ENCODE results near the gene ELL2. TPM values are rescaled to one million over a fixed set of nuclear protein-coding genes. Genes with fewer than 3 reads are reported as not detected.

The ELL2 gene
- total RNA-seq, 6 experiments from 2014 or later, result 74.3 to 96.4 (median 84.5) TPM

DNA sequence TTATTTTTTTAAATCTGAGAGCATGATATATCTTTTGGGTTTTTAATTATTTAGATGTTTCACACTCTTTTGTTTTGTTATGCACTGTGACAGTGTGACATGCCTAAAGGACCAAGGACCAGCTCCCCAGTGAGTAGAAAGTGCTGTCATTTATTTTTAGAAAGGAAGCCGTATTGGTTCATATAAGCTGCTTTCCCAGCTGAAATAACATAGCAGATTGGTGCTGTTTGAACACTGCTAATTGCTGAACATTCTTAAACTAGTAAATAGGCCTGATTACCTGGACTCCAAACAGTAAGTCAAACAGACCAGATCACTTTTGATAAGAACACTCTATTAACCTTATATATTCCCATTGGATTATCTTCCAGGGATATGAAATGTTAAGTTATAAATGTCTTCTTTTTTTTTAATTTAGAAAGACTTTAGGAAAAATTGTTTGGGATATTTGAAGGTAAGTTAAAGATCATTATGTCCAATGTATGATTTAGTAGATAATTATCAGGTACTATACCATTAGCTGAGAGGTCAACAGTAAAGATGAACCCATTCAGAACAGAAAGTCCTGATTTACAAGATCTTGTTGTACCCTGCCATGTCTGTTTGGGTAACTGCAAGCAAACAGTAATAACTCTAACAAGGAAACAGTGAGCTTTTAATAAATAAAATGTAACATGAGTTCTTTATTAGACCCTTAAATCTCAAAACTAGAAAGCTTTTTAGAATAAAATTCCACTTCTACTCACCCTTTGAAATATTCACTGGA is 27.8 kb upstream of the ELL2 start:
- peak overlapping the region; percentile 36 to 82 (median 68) for H3K27ac ChIP-seq
- H3K27me3 ChIP-seq, result no peaks in the 10 kb centered on the region
- H3K9me3 ChIP-seq, result no peaks in the 10 kb centered on the region
- peaks cover 0 to 51% (median 8%) of the 10 kb centered on the region in 4 donors for H3K4me1 ChIP-seq
- no peak for TF ChIP-seq CTCF (IDR thresholded peaks at IDR 0.05)
- no peak for TF ChIP-seq POLR2A (IDR thresholded peaks at IDR 0.05)
- DNase-seq, result no peak
- H3K4me3 ChIP-seq, result no peak overlapping the region
- peak in 2 of 4 donors; percentile 4 for ATAC-seq
- H3K36me3 ChIP-seq, result no peaks in the 10 kb centered on the region
- WGBS (ENCODE audit: insufficient coverage, low coverage, low lambda C conversion rate, missing lambda C conversion rate), result 14% methylated on average over 1 of the region's 1 CpG
- intact Hi-C loops (cut with DNase I), result no loop called here

DNA sequence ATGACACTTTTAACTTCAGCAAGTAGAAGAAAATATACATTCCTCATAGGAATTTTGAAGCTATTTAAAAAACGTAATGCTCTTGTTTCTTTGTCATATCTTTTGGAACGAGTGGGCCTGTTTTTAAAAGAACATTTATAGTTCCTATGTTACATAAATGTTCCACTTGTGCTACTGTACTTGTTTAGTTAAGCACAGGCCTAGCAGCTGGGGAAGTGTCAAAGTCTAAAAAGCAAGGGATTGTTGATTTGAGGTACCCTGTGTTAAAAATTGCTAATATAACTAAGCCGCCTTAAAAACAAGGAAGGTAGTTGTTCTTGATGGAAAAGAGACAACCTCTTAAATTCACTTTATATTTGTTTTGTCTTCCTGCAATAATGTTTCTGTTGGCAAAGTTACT is 27.2 kb upstream of the ELL2 start:
- DNase-seq, result no peak
- H3K27ac ChIP-seq, result peak overlapping the region; percentile 36 to 82 (median 68)

DNA sequence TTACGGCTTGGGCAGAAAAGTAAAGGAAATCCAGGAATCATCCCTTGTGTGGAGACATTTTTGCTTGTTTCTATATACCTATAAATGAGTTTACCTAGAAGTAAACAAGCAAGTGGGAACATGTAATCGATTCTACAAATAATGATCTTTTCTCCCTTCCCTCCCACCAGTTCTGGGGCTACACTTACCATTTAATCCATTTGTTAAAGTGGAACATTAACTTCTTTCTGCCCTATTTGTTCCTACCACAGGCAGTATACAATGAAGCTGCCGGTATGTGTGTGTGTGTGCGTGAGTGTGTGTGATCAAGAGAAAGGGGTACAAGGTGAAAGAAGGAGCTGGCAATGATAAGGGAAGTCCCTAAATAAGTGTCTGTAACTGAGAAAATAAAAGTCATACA is 26.4 kb upstream of the ELL2 start:
- Histone ChIP-seq H3K27me3 (no peaks in the 10 kb centered on the region), H3K4me1 (peaks cover 0 to 58% (median 10%) of the 10 kb centered on the region in 4 donors), H3K36me3 (no peaks in the 10 kb centered on the region), H3K9me3 (no peaks in the 10 kb centered on the region), H3K27ac (peak overlapping the region; percentile 4 to 82 (median 68)), H3K4me3 (no peak overlapping the region)
- WGBS (ENCODE audit: insufficient coverage, low coverage, low lambda C conversion rate, missing lambda C conversion rate), result 32% methylated on average over 4 of the region's 4 CpGs
- ATAC-seq (peak; percentile 54 to 81 (median 68)), DNase-seq (no peak)
- intact Hi-C loops (cut with DNase I), result no loop called here
- TF ChIP-seq CTCF (IDR thresholded peaks at IDR 0.05), result no peak
- TF ChIP-seq POLR2A (IDR thresholded peaks at IDR 0.05), result no peak

More for the DNA sequence above, 27.2 kb upstream of the ELL2 start:
- 18% methylated on average over 3 of the region's 3 CpGs for WGBS (ENCODE audit: insufficient coverage, low coverage, low lambda C conversion rate, missing lambda C conversion rate)
- TF ChIP-seq CTCF (IDR thresholded peaks at IDR 0.05), result no peak
- TF ChIP-seq POLR2A (IDR thresholded peaks at IDR 0.05), result no peak
- Histone ChIP-seq H3K27me3 (no peaks in the 10 kb centered on the region), H3K4me1 (peaks cover 0 to 57% (median 10%) of the 10 kb centered on the region in 4 donors), H3K4me3 (no peak overlapping the region), H3K9me3 (no peaks in the 10 kb centered on the region), H3K36me3 (no peaks in the 10 kb centered on the region)
- intact Hi-C loops (cut with DNase I), result no loop called here
- peak; percentile 45 to 69 (median 59) for ATAC-seq

DNA sequence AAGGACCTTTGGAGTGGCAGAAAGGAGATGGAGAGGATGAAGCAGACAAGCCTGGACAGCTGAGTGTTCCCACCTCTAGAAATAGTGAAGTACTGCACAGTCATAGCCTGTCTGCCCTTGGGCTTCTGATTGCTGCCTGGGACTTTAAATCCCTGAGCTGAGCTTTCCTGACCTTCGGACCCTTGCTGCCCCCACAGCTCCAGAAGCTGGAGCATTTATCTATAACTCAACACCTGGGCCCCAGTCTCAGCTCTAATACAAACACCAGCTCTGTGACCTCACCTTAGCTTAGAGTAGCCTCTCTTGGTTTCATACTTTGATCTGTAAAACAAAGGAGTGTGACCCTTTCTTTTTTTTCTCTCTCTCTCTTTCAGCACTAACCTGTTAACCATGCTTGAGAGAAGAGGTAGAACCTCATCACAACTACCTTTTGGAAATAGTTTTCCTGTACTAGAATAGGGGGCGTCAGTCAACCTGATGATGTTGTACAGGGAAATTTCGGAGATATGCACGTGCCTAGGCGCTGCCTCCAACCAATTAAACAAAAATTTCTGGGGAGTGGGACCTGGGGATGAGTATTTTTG is 25.4 kb upstream of the ELL2 start:
- peak overlapping the region in 2 of 3 donors; percentile 68 to 82 for H3K27ac ChIP-seq
- no peaks in the 10 kb centered on the region for H3K27me3 ChIP-seq
- H3K4me3 ChIP-seq, result no peak overlapping the region
- H3K4me1 ChIP-seq, result peaks cover 0 to 58% (median 10%) of the 10 kb centered on the region in 4 donors
- no peaks in the 10 kb centered on the region for H3K9me3 ChIP-seq
- WGBS (ENCODE audit: insufficient coverage, low coverage, low lambda C conversion rate, missing lambda C conversion rate), result 24% methylated on average over 5 of the region's 5 CpGs
- peak; percentile 27 for TF ChIP-seq POLR2A (IDR thresholded peaks at IDR 0.05)
- no peak for TF ChIP-seq CTCF (IDR thresholded peaks at IDR 0.05)
- ATAC-seq (peak; percentile 81 to 92 (median 87)), DNase-seq (peak; percentile 58 to 86 (median 82))
- intact Hi-C loops (cut with DNase I), result no loop called here
- H3K36me3 ChIP-seq, result no peaks in the 10 kb centered on the region
